Measurements from ENCODE around the gene BCL2L11.

DNA sequence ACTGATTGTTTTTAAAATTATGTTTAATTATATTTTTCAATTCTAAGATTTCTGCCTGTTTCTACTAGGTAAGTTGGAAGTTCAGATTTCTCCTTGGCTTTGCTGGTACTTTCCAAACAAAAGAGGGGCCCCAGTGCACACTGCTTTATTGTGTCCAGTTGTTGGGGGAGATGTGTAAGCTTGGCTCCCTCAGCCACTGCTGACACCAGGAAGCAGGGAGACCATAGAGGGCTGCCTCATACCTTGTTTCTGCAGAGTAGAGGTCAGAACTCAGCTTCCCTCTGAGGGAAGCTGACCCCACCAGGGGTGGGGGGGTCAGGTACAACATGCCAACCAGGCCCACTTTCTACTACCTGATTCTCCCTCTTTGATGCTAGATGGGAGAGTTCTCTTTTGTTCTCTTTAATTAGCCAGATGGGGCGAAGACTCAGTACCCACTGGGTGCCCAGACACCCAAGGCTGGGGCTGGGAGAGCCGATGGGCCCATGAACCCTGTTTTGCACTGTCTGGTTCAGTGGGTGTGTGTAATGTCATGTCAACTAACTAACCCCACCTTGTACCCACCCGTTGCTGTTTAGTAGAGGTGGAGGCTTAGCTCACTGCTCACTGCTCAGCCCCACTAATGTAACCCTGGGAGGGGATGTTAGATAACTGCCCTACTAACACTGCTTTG lies 14.7 kb downstream of the BCL2L11 start:
- TF ChIP-seq, protein P1, sequence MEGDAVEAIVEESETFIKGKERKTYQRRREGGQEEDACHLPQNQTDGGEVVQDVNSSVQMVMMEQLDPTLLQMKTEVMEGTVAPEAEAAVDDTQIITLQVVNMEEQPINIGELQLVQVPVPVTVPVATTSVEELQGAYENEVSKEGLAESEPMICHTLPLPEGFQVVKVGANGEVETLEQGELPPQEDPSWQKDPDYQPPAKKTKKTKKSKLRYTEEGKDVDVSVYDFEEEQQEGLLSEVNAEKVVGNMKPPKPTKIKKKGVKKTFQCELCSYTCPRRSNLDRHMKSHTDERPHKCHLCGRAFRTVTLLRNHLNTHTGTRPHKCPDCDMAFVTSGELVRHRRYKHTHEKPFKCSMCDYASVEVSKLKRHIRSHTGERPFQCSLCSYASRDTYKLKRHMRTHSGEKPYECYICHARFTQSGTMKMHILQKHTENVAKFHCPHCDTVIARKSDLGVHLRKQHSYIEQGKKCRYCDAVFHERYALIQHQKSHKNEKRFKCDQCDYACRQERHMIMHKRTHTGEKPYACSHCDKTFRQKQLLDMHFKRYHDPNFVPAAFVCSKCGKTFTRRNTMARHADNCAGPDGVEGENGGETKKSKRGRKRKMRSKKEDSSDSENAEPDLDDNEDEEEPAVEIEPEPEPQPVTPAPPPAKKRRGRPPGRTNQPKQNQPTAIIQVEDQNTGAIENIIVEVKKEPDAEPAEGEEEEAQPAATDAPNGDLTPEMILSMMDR (IDR thresholded peaks at IDR 0.05; ENCODE audit: poor library complexity): no peak
- TF ChIP-seq EZH2phosphoT487 (IDR thresholded peaks at IDR 0.05; ENCODE audit: low read depth, severe bottlenecking, unreplicated experiment): no peak

Data from hepatocyte (in vitro differentiated cells).